NCI-H1417 treated with DMSO at 0.1 percent for 48 hours (cell line): ENCODE data around the gene HNRNPH3.

ENCODE experiments used
- DNase-seq: peaks from one replicate; lab custom pipeline; 2025; lab: John Stamatoyannopoulos, UW

Gene HNRNPH3

DNA sequence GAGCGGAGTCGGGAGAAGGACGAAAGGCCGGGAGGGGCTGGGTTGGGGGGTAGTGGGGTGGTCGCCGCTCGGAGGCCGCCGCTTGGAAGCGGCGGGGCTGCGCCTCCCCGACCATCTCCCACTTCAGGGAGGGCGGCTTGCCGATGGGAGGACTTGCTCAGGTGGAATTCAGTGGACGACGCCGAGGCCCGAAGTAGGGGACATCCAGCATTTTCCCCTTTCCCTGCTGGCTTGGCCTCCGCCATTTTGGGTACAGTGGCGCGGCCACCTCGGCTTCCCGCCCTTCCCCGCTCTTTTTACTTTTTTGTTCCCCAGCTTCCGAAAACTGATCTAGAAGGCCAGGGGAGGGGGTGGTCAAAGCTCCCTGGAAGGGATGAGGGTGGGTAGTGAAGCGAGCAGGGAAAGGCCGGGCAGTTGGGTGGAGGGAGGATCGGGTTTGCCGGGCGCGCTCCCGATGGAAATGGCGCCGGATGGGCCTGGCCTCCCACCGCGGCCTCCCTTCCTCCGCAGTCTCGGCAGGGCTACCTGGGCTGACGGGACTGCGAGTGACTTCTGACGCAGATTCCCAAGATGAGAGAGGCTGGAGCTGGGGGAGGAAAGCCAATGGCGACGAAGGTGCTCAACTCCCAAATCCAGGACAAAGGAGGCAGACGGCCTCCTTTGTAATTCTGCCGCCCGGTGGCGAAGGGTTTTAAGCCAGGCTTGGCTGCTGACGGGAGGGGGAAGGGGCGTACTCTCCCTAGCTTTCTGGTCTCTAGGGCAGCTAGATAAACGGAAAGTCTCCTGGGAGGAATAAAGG lies 594 bp downstream of the HNRNPH3 start, which contains the start of gene PBLD:
PBLD (minus strand) TSS at position 670 of the 799 bp plus-strand sequence. CDS start 26,084 bp downstream, outside the sequence.
- DNase-seq = peak; percentile 25

GRCh38 chr10:68333058-68333395 lies 1.2 kb downstream of the HNRNPH3 start:
- DNase-seq = no peak

DNA sequence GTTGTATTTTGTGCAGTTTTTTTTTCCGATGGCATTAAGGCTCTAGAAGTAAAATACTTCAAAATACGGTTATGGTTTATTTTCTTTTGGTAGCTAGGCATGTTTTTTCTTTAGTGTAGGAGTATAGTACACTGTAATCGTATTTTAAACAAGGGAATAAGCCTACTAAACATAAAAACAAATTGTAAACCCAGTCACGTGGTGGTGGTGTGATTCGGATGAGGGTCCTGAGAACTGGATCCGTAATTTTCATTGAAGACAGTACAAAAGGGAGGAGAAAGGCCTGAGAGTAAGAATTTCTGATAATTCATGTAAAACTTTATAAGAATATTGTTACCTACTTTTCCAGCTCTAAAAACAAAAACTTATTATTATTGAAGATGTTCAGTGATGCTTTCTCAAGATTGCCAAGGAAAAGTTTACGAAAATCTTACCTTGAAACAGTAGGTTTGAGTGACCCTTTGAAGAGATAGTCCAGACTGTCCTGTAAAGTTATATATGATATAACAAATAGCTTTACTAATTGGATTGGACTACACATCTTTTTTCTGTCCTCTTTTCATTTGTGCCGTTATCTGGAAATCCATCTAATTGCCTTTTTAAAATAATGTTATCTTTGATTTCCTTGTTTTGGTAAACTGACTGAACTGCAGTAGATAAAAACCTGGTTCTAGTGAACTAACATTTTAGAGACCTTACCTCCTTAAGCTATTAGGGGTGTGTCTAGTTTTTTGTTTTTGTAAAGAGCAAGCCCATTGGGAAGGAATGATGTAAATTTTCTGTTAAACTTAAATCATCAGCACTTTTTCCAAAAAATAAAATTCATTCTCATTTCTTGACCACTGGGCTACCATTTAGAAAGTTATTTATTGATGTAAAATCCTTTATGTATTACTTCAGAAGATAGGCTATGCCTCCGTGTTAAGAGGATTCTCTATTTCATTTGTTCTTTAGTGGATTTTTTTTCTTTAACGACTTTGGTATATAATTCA lies 1.9 kb downstream of the HNRNPH3 start:
- no peak for DNase-seq

DNA sequence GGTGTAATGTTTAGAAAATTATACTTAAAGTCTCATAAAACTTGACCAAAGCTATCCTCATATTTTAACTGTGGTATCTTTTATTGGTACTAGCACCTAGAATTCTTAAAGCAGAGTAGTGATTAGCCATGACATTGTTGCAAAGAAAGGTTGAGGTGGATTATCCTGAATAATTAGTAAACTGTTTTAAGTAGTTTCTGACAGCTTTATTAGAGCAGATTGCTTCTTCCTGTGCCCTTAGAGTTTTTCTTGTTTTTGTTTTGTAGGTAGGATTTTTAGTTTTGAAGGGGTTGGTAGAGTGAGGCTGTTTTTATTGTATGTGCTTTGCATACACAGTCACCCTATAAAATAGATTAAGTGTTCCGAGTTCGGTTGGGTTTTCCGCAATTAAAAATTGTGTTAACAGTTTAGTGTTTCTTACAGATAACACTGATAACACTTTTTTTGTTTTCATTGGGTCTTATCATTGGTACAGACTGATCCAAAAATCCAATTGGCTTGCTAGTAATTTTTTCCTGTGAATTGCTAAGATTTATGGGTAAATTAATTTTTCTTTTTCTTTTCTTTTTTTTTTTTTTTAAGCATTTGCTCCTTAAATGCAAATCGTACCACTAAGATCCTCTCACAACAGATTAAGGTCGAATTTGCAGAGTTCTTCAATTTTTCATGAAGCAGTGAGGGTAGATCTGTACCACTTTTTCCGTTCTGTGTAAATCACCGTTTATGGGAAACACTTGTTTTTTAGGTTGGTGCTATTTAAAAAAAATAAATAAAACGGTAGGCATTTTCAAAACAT lies 3.0 kb downstream of the HNRNPH3 start:
- no peak for DNase-seq

DNA sequence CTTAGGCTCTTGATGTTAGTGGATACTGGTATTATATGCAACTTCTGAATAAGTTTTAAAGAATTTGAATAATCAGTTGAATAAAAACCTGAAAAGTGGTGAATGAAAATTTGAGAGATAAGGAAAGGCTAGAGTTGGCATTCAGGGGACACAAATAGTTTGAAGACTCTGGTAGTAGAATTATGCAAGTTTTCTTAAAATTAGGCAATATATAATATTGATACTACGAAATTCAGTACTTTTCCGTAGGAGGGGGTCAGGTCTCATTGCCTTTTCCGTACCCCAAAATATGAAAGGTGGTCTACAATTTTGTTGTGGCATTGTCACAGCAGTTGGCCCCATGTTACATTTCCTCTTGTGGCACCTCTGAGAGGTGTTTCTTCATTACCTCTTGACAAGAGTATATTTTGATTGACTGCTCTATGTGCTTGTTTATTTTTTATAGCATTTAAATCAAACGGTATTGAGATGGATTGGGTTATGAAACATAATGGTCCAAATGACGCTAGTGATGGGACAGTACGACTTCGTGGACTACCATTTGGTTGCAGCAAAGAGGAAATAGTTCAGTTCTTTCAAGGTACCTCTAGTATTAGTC lies 5.0 kb downstream of the HNRNPH3 start:
- DNase-seq = no peak

DNA sequence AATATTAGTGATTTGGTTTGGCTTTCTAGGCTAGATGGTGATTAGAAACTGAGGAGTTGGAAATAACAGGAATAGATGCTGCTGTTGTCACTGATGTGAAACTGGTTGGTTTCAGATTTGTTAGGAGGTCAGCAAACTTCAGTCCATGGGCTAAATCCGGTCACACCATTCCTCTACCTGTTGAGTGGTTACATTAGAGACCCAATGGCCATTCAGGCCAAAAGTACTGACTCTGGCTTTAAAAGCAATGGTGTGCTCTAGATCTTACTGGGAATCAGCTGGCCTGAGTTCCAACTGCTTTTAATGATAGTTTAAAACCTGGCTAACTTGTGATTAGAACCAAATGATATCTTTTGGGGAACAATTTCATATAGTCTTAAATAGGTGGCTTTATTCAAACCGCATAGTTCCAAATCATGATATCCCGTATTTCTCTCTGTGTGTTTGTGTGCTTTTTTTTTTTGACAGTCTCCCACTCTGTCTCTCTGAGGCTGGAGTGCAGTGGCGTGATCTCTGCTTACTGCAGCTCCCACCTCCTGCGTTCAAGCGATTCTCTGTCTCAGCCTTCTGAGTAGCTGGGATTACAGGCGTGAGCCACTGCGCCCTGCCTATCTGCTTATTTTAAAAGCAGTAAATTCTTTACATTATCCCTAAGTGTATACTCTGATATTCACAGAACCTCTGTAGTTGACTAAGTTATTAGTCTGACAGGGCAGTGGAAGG lies 8.7 kb downstream of the HNRNPH3 start:
- DNase-seq = no peak

DNA sequence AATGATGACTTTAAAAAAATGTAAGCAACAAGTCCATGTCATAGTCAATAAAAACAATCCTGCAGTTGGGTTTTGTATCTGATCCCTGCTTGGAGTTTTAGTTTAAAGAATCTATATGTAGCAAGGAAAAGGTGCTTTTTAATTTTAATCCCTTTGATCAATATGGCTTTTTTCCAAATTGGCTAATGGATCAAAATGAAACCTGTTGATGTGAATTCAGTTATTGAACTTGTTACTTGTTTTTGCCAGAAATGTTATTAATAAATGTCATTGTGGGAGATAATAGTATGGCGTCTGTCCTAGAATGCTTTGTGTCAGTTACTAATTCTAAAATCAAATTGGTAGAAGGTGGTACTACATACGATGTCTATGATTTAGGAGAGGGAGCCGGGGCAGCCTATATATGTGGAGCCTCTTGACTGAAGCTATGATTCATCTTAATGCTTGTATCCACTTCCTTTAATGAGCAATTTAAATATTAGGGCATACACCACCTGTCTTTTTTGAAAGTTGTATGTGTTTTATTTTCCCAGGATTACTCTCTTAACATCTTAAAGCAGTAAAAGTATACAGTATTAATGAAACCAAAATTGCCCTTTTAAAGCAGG lies 11.1 kb downstream of the HNRNPH3 start:
- DNase-seq = no peak

DNA sequence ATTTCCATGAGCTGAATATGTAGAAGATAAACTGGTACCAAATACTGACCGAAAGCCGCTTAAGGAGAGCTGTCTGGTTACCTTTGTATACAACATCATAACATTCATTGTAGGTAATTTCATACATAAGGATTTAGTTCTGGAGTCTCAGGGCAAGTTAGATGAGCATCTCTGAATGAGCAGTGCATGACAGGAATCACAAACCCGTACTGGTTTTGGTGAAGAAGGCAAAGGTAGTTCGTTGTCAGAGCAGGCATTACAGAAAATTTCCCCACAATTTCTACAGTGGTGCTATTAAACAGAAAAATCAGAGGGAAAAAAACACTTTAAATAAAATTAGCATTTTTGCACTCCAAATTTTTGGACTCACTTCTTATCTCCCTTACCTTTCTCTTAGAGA lies 13.8 kb downstream of the HNRNPH3 start:
- DNase-seq = no peak

DNA sequence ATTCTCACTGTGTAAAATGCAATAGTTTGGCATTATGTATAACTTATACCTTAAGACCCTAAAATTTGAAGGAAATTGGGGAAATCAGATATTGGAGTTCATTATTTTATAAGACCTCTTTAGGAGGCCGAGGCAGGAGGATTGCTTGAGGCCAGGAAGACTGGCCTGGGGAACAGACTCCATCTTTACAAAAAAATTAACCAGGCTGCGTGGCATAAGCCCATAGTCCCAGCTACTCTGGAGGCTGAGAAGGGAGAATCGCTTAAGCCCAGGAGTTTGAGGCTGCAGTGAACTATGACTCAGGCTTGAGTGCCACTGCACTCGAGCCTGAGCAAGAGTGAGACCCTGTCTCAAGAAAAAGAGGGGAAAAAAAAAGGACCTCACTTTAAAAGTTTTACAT lies 14.9 kb downstream of the HNRNPH3 start:
- no peak for DNase-seq

GRCh38 chr10:68348265-68348741 lies 16.4 kb downstream of the HNRNPH3 start:
- DNase-seq = no peak

DNA sequence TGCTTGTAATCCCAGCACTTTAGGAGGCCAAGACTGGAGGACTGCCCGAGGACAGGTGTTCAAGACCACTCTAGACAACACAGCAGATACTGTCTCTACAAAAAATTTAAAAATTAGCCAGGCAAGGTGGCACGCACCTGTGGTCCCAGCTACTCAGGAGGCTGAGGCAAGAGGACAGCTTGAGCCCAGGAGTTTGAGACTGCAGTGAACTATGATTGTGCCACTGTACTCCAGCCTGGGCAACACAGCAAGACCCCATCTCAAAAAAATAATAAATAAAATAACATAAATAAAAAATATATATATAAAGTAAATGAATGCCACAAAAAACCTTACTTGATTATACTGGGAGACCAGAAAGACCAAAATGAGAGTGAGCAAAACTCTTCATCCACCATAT lies 21.7 kb downstream of the HNRNPH3 start:
- no peak for DNase-seq

- no peak for DNase-seq
Measured at GRCh38 chr10:68359189-68359588, 27.3 kb downstream of the HNRNPH3 start.

GRCh38 chr10:68362590-68362989 lies 30.7 kb downstream of the HNRNPH3 start:
- DNase-seq = no peak

DNA sequence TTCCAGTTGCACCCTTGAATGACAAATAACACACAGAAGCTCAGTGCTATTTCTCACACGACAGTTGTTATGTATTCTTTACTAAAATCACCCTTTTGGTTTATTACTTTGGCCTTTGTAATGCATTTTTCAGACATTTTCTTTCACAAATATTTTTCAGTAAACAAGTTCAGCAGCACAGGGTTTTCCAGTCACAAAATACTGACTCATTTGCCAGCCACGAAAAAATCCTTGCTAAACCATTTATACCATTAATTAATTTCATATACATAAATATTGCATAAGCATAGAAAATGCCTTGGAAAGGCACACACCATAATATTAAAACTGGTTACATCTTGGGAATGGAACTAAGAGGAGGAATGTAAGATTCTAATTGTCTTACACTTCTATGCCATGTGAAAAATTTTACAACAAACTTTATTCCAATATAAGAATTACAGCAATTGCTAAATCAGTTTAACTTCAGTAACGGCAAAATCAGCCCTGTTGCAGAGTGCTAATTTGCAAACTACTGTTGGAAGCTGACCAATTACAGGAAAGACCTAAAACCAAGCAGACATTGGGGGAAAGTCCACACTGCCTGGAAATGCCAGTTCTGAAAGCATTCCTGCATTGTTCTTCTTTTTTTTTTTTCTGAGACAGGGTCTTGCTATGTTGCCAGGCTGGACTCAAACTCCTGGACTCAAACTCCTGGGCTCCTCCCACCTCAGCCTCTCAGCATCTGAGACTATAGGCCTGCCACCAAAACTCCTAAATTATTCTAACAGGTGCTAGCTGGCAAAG lies 32.4 kb downstream of the HNRNPH3 start:
- DNase-seq = no peak

DNA sequence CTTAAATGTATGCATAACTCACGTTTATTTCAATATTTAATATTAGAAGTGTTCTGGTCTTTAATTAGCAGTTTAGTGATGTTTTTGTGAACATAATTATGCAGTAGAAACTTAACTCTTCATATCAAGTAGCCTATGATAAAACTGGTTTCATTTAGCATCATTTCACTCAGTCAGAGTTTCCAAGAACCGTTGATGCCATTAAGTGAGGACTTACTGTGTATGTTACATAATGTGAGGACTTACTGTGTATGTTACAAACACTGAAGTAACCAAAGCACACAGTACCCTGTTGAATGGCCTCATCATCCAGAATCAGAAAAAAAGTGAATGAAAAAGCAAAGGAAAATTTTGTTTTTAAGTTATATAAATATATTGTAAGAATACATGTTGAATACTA lies 33.7 kb downstream of the HNRNPH3 start:
- no peak for DNase-seq

DNA sequence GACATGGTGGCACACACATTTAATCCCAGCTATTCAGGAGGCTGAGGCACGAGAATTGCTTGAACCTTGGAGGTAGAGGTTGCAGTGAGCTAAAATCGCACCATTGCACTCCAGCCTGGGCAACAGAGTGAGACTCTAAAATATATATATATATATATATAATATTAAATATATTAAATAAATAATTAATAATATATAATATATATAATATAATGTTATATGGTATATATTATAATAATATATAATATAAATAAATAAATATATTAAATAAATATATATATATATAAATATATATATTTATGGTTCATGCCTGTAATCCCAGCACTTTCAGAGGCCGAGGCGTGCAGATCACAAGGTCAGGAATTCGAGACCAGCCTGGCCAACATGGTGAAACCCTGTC lies 34.7 kb downstream of the HNRNPH3 start:
- no peak for DNase-seq

DNA sequence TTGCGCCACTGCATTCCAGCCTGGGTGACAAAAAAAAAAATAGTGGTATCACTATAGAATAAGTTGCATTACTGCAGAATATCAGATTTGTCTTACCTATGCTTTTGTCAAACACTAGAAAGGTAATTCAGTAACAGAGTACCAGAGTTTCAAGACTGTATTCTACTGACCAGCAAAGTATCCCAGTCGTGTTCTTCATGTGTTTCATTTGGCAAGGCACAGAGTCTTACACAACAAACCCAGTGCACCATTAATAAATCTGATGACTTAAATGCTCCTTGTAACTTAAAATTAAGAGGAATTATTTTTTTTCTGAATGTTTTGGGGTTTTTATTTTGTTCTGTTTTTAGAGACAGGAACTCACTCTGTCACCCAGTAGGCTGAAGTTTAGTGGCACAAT lies 35.3 kb downstream of the HNRNPH3 start:
- DNase-seq = no peak

GRCh38 chr10:68371604-68372003 lies 39.7 kb downstream of the HNRNPH3 start:
- no peak for DNase-seq

GRCh38 chr10:68385740-68386139 lies 53.9 kb downstream of the HNRNPH3 start:
- no peak for DNase-seq
